CD4-positive, alpha-beta T cell treated with Interleukin-15 for 1 hour (primary cell): ENCODE measurements around the gene RPL10.

Experiments
- DNase-seq: peaks from one replicate; pipeline ENCODE4 v3.0.0-alpha.2; 2020

RPL10 gene

DNA sequence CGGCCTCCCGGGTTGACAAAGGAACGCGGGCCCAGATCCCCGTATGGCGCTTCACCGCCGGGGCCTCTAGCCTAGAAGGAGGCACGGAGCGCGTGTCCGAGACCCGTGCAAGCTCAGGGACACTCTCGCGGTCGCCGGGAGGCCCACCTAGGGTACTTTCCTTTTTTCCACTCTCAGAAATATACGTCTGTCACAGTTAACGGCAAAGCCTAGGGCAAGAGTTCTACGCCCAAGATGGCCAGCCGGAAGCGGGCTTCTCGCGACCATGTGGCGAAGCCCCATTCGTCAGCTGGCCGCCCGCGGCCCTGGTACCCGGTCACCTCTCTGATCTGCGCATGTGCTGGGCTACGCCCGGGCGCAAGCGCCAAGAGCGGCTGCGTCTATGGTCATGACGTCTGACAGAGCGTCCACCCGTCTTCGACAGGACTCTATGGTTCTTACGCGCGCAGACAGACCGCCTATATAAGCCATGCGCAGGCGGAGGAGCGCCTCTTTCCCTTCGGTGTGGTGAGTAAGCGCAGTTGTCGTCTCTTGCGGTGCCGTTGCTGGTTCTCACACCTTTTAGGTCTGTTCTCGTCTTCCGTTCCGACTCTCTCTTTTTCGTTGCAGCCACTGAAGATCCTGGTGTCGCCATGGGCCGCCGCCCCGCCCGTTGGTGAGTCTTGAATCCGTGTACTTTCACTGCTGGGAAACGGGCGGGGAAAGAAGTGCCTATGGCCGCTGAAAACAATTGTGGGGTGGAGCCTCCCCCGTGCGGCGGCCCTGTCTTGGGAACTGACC, at the start of gene RPL10:
TSS of gene RPL10 (plus strand) at position 490 of the 780 bp plus-strand sequence. CDS start at position 633, 143 bp downstream.
- DNase-seq: peak; percentile 97

DNA sequence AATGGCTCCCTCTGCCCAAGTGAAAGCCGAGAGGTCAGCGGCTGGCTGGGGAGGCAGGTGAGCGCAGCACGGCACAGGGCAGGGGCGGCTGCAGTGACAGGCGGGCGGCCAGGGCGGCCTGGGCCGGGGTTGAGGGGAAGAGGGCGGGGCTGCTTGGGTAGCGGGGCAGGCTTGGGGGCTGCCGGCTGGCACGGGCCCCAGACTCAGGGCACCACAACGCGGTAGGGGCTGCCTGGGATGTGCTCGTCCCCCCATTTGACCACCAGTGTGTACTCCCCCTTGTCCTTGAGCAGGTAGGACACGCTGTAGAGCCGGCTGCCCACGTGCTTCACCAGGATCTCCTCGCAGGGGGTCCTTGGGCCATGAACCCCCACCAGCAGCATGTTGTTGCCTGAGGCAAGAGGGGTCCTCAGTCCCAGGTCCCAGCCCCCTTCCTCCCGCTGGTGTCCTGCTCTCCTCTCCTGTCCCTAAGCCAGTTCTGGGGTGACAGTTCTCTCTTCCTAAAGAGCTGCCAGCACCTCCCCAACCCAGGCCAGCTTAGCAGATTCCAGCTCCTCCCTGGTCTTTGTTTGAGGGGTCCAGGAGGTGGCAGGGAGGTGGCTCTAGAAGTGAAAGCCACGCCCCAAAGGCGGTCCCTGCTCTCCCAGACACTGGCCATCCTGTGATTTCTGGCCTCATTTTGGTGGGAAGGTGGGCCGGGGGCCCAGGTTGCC, 49.4 kb upstream of the RPL10 start:
- DNase-seq: no peak

DNA sequence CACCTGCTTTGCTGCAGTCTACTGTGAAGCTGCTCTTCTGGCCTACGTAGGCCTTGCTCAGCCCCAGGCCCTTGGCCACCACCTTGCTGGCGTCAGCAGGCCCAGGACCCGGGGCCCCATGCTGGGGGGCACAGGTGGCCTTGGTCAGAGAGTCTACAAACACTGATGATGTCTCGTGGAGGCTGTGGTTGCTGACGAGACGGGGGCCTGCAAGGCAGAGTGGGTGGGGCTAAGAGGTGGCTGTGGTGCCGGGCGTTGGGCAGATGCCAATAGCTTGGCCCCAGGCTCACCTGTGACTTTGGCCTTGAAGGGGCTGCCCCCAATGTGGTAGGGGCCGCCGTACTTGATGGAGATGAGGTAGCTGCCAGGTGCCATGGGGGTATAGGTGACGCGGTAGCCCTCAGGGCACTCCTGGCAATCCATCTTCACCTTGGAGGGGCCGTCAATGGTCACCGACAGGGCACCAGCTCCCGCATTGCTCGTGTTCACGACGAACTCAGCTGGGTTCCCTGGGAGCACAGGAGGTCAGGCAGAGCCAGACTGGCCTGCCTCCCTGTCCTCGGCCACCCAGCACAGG, 48.7 kb upstream of the RPL10 start:
- no peak for DNase-seq

DNA sequence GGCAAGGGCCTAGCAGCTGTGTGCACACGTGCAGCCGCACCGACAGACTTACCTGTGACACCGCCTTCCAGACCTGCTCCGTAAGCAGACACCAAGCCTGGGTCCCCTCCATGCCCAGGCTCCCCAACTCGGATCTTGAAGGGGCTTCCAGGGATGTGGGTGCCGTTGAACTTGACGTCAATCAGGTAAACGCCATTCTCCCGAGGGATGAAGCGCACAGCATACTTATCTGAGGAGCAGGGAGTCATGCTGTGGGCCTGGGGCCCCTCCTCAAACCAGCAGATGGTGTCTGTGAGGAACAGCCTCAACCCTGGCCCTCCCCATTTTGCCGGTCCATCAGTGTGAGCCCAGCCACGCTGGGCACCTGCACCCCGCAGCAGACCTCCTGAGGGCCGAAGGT, 48.2 kb upstream of the RPL10 start:
- no peak for DNase-seq

DNA sequence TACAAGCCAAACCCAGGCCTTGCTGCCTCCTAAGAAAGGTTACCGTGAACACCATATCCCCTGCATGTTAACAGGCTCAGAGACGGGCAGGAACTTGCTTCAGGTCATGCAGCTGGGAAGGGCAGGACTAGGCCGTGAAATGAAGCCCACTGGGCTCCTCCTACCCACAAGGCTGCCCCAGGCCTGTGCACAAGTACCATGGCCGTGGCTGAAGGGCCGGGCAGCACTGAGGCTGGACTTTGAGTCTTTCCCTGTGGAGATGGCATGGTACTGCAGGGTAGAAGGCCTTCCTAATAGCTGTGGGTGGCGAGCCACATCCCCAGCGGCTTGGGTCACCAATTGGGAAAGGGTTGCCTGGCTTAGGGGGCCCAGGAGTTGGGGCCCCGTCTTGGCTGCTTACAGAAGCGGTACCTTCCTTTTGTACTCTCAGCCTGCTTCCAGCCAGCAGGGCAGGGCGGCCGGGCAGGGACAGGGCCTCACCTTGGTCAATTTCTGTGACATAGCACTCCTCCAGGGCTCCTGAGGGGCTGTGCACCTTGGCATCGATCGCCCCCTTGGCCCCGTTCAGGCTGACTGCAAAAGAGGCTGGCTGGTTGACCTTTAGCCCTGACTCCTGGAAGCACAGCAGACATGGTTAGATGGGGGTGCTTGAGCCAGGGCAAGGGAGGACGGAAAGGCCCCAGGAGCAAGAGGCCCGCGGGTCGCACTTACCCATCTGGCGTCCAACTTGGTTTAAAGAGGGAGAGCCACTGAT, 47.6 kb upstream of the RPL10 start:
- DNase-seq: no peak

DNA sequence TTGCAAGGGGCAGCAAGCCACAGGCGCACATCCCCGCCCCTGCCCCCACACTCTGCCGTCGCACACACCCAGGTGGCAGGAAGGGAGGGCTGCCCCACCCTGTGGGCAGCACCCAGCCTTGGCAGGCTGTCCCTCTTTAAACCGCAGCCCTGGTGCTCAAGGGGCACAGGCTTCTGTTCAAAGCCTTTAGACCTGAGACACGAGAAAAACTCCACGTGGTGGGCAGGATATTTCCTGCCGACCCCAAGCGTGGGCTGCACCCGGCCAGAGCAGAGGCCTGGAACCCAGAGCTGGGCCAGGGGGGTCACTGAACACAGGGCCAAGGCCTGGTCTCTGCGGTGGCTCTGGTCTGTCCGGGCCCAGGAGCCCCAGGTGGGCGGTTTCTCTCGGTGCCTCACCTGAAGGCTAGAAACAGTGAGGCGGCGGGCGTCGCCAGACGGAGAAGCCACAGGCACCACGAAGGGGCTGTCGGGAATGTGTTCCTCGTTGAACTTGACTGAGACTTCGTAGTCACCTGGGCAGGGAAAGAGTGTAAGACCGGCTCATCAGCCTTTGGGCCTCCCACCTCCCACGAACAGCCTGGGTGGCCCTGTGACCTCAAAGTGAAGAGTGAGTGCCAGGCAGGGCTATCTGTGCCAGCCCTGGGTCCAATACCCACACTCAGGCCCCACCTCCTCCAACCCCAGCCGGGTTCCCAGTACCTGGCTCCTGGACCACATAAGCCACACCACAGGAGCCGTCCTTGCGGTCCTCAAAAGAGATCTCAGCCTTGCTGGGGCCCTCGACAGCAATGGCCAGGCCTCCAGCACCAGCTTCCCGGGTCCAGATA, 46.8 kb upstream of the RPL10 start:
- DNase-seq: peak; percentile 69

DNA sequence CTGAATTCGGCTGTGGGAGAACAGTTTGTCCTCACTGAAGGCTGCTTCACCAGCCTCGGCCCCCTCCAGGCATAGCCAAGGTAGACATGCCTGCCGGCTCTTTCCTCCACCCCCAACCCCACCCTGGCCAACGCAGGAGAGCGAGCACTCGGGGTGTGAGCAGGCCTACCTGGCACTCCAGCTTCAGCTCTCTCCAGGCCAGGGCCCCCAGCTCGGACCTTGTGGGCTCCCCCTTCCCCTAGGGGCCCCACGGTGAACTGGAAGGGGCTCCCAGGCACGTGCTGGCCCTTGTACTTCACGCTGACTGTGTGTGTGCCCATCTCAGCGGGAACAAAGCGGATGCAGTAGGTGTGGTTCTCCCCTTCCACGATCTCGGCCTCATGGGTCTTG, 46.2 kb upstream of the RPL10 start:
- no peak for DNase-seq

DNA sequence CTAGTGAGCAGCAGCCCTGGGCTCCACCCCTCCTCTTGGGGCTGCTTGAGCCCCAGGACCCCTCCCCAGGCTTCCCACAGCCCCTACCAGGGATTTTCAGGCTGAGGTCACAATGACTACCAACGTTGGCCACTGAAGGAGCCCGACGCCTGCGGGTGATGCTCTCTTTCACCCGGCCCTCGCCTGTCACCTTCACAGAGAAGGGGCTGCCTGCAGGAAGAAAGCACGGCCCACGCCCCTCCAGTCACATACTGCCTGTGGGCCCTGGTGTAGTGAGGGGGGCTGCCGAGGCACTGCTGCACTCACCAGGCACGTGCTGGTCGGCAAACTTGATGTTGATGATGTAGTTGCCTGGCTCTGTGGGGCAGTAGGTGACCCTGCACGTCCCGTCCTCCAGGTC, 45.7 kb upstream of the RPL10 start:
- no peak for DNase-seq

DNA sequence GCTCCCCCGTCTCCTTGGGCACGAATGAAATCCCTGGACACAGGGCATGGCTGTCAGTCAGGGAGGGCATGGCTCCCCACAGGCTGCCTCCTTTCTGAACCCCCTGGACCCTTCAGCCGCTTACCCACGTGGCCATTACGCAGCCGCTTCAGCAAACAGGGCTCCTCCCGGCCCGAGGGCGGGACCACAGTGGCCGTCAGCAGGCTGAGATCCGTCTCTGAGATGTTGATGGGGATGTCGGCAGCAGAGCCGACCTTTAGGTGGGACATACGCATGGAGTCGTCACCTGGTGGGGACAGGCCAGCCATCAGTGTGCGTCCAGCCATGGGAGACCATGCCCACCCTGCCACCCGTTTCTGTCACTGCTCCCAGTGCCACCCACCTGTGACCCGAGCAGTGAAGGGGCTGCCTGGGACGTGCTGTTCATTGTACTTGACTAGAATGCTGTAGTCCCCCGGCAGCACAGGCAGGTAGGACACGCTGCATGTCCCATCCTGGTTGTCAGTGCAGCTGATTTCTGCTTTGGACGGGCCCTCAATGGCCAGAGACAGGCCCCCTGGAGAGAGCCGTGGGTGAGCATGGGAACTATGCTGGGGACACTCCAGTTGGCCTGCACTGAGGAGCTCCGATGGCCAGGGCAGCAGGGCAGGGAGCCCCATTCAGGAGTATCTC, 44.9 kb upstream of the RPL10 start:
- DNase-seq: no peak

DNA sequence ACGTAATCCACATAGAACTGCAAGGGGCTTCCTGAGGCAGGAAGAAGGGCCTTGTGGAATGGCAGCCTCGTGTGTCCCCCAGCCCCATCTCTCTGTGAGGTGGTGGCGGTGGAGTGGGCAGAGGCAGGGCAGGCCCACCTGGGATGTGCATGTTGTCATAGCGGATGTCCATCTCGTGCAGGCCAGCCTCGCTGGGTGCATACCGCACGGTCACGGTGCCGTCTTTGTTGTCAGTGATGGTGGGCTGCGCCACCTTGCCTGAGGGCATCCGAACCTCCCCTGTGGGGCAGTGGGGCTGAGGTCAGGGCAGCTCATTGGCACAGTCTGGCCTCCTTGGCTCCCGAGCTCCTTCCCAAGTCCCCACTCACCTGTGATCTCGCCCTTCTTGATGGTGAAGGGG, 44.2 kb upstream of the RPL10 start:
- no peak for DNase-seq

DNA sequence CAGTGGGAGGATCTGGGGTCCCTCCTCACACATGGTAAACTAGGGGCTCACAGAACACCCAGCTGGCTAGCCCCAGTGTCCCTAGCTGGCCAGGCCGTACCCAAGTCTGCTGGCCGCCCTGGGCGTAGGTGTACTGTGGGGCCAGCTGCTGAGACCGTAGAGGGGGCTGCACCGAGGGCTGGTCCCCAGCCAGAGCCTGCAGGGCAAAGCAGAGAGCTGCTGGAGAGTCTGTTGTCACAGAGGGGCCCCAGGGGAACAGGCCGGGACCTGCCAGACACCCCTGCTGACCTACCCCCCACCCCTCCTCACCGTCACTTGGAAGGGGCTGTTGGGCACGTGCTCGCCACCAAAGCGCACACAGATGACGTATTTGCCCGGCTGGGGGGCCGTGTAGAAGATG, 43.7 kb upstream of the RPL10 start:
- no peak for DNase-seq

DNA sequence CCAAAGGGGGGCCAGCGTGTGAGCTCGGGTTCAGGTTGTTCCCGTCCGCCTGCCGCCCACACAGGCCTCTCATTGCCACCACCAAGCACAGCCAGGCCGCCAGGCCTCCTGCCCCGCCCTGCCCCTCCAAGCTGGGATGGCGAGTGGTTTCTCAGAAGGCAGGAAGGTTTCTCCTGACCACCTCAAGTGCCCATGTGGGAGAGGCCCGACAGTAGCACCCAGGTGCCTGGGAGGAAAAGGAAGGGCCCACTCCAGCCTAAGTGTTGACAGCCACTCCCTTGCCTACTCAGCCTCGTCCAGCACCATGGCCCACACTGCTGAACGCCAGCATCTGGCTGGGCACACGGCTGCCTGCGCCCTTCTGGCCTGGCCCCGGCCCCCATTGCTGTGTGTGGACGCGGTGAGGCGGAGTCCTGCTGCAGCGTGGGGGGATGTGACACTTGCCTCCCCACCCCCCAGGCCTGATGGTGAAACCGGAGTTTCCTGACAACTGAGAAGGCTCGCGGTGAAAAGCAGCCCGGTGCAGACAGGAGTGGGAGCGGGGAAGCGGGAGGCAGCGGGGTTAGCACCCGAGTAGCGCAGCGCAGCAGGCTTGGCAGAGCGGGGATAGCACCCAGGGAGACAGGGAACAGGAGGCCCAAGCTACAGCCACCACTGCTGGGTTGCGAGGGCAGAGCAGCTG, 42.9 kb upstream of the RPL10 start:
- DNase-seq: no peak

DNA sequence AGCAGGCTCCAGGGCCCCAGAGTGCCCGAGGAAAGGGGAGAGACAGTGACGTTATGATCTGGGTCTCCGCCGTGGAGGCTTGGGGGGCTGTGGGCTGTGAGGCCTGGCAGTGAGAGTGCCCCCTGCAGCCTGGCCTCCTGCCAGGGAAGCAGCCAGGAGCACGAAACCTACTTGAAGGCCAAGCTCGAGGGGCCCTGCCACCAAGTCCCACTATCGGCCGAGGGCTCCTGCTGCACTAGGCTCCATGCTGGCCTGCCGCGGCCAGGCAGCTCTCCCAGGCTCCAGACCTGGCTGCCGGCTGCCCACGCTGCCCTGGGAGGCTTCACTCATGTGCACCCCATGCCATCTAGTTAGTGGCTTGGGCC, 42.4 kb upstream of the RPL10 start:
- no peak for DNase-seq

DNA sequence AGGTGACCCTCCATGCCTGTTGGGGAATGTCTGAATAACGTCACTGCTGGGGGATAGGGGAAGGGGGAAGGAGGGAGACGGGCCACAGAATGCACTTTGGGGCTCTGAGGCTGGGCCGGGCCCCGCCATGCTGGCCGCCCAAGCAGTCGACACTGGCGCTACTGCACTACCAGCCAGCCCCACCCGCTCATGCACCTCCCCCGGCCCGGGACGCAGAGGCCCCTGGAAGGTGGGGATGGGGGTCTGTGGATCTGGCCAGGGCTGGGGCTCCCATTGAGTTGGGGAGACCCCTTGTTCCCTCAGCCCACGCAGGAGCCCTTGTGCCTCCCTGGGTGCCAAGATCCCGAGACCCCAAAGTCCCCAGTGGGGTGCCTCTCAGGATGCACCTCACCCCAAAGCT, 41.6 kb upstream of the RPL10 start:
- DNase-seq: no peak

DNA sequence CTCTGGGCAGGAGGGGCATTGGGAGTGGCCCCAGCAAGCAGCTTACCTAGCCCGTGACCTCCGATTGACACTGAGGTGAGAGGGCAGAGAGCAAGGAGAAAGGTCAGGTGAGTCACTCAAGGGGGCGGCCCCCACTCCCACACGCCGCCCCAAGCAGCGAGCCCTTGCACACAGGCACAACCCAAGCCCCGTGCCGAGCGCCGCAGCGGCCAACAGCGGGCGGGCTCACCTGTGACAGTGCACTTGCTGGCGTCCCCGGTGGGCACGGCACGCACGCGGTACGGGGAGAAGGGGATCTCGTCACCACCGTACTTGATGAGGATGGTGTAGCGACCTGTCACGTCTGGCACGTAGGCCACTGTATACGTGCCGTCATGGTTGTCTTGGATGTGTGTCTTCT, 41.0 kb upstream of the RPL10 start:
- no peak for DNase-seq

DNA sequence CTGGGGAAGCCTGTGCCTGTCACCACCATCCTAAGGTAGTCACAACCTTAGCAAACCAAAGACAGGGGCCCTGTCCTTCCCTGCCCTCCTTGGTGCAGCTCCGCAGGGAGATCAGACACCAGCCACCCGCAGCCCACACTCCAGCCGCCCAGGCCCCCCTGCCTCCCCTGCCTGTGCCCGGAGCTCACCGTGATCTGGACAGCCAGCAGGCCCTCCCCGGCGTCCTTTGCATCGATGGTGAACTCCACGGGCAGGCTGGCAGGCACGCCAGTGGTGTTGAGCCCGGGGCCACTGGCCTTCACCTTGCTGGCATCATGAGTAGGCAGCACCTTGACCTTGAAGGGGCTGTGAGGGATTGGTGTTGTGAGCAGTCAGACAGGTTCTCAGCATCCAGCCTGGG, 40.2 kb upstream of the RPL10 start:
- DNase-seq: no peak

DNA sequence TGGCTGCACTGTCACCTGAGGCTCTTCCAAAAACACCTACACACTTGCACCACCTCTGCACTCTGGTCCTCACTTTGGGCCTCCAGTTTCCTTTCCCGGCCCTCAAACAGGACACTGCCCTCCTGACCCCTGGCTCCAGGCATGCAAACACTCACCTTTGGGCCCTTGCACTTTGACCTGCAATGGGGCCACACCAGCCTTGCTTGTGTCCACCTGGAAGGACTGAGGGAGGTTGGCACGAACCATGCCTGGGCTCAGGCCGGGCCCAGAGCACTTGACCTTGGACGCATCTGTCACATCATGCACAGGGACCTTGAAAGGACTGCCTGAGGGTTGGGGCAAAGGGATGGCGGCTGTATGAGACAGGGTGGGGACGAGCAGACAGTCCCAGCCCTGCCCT, 39.3 kb upstream of the RPL10 start:
- no peak for DNase-seq

DNA sequence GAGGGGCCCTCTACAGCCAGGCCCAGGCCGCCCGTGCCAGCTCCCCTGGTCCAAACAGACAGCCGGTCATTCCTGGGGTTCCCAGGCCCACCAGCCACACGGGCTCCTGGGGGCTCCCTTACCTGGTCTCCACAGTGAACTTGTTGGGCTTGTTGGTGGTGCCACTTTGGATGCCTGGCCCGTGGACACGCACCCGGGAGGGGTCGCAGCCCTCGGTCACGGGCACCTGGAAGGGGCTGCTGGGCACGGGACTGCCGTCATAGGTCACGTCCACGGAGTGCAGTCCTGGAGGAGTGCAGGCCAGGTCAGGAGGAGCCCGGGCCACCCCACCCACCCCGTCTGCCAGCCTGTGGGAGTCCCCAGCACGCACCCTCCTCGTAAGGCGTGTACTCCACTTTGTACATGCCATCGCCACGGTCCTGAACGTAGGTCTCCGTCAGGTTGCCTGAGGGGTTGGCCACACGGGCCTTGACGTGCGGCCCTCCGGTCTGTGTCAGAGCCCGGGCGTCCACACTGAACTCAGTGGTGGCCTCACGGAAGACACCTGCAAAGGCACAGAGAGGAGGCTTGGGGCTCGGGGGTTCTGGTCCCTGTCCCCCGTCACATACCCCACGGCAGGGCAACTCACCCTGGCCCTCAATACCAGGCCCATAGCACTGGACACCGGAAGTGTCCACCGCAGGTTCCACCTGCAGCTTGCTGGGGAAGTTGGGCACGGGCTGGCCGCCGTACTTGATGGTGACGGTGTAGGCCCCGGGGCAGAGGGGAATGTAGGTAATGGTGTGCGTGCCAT, 38.6 kb upstream of the RPL10 start:
- no peak for DNase-seq

DNA sequence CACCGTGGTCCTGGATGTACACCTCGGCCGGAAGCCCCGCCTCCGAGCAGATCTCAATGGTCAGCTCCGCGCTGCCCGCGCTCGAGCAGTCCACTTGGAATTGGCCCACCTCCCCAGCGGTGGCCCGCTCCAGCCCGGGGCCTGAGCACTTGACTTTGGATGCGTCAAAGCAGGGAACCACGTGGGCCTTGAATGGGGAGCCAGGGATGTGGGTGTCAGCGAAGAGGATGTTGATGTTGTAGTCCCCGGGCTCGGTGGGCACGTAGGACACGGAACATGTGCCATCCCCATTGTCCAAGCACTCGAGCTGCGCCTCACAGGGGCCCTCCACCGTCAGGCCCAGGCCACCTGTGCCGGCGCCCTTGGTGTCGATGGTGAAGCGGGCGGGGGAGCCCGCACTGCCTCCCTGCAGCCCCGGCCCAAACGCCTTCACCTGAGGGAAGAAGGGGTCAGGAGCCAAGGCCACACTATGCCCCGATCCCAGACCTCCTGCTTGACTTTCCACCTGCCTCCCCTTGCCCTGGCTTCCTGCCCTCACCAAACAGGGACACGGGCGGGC, 37.9 kb upstream of the RPL10 start:
- DNase-seq: no peak

DNA sequence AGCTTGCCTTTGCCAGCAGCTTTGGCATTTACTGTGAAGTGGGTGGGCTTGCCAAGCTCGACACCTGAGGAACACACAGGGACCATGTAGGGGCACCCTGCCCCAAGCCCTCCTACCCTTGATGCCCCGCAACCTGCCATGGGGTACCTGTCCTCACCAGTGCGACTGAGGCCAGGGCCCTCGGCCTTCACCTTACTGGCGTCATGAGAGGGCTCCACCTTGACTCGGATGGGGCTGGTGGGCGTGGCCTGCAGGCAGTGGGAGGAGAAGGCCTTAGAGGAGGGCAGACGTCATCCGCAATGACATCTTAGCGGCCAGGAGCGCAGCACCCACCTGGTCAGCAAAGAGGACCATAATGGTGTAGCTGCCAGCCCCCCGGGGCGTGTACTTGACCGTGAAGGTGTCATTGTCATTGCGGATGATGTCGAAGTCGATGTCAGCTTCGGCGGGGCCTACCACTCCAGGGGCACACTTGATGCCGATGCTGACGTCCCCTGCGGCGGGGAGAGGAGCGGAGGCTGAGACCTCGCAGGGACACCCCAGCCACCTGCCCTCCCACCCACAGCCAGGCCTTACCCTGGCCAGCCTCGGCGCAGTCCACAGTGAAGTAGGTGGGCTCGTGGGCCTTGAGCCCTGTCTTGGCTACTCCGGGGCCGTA, 36.0 kb upstream of the RPL10 start:
- no peak for DNase-seq
